Activated T-helper 1 cell treated with Interleukin-2 at 50 U/mL for 16 hours (primary cell): ENCODE data around the gene CHST13.

ENCODE experiments used
- DNase-seq: peaks from one replicate; pipeline ENCODE4 v3.0.0-alpha.2; 2020; ENCODE audit warnings: low read depth

The CHST13 gene, protein sequence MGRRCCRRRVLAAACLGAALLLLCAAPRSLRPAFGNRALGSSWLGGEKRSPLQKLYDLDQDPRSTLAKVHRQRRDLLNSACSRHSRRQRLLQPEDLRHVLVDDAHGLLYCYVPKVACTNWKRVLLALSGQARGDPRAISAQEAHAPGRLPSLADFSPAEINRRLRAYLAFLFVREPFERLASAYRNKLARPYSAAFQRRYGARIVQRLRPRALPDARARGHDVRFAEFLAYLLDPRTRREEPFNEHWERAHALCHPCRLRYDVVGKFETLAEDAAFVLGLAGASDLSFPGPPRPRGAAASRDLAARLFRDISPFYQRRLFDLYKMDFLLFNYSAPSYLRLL

DNA sequence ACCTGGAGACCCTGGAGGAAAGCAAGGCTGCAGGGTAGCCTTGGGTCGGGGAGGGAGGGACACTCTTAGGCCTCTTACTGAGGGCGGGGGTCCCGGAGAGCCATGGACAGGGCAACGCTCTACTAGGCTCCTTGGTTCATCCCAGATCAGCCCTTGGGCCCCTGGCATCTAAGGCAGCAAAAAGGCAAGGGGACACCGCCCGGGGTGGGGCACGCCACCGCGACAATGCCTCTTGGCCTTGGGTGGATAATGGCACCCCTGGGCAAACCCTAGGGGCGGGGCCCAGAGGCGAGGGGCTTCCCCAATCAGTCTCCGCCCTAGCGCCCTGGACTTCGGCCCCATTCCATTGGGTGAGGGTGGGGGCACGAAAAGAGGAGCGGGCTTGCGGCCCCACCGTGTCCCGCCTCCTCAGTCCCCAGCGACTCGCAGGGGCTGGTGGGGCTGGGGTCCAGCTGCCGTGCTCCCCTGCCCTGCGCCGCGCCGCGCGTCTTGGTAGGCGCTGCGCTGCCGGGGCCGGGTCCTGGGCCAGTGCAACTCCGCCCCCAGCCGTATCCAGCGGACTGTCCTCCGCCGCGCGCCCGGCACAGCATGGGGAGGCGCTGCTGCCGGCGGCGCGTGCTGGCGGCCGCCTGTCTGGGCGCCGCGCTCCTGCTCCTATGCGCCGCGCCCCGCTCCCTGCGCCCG lies at the start of gene CHST13:
CHST13 (plus strand) TSS at position 411 of the 684 bp plus-strand sequence; CDS start at position 589, 178 bp downstream.
- no peak for DNase-seq

DNA sequence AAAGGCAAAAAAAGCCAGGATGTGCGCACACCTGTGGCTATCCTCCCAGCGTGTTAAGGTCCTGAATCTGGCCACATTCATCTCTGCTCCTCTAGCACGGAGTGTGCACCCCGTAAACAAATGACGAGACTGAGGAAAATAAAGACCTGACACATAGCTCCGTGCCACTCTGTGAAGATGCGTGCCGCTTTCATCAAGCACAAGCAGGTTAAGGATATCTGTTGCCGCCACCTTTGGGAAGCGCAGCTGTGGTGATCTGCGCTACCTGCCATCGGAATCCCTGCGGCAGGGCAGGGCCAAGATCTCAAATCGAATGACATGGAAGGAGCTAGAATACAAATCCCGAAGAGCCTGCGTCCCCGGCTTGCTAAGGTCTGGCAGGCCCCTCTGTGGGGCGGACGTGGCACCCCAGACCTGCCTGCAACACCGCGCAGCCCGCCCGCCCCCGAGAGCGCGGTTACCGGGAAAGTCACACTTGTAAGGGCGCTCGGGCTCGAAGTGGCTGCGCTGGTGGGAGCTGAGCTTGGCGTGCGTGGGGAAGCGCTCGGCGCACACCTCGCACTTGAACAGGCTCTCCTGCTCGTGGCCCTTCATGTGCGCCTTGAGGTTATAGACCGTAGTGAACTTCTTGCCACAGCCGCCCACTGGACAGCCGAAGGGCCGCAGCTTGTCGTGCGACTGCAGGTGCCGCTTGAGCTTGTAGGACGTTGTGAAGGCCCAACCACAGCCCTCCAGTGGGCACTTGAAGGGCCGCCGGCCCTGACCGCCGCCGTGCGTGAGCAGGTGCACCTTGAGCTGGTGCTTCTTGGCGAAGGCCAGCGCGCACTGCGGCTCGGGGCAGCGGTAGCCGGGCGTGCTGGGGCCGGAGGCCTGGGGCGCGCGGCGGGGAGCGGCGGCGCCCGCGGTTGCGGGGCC lies 49.2 kb upstream of the CHST13 start:
- DNase-seq = peak; percentile 9

DNA sequence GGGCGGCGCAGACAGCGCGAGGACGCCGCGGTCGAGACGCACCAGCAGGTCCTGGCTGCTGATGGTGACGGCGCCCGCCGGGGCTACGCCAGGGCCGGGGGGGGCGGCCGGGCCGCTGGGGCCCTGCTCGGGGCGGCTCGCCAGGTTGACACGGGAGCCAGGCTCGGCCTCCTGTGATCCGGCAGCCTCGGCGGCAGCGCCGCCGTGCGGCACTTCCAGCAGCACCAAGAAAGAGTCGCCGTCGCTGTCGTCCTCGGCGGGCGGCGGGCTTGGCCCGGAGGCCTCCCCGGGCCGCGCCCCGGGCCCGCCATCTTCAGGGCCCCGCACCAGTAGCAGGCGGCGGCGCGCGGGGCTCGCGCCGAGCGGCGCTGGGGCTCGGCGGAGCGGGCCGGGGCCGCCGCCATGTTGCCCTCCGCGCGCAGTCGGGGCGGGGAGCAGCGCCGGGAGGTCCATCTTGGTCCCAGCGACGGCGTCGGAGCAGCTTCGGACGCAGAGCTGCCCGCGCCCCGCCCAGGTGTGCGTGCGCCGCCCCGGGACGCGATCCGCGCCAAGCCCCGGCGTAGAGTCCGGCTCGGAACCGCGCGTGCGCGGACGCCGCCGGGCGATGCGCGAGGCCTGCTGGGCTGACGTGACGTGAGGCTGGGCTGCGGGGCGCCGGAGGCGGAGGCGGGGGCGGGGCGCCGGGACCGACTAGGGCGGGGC lies 48.4 kb upstream of the CHST13 start, which contains the start of gene ZXDC:
ZXDC (minus strand) TSS at position 479 of the 702 bp plus-strand sequence; CDS start at position 453, 26 bp downstream.
- DNase-seq = peak; percentile 93

DNA sequence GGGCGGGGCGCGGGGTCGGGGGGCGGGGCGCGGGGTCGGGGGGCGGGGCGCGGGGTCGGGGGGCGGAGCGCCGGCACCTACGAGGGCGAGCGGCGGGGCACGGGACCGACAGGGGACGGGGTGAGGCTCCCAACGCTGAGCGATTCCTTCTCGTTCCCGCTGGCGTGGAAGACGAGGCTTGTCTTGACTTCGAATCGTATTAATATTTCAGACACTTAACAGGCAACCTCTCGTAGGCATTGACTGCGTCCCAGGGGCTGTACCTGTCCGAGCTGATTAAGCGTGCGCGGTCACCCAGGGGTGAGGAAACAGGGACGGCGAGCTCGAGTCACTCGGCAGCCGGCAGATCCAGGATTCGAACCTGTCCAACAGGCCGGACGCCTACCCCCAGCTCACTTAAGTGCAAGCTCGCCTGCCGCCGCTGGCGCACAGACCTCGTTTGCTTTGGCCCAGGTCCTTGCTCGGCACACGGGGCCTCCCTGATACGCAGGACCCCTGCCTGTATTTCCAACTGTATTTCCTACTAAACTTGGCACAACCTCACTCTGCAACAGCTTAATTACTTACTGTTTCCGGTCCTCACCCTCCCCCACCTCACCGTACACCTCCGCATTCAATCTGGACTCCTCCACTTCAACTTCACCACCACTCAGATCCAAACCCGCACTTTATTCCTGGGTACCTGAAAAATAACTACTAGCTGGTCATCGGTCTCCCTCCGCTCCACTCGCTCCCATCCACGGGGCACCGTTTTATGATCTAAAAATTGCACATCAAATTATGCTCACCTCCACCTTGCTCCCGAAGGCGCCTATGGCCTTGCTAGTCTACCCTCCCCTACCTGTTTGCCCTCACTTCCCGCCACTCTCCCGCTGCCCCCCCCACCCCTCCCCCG lies 47.5 kb upstream of the CHST13 start:
- no peak for DNase-seq

DNA sequence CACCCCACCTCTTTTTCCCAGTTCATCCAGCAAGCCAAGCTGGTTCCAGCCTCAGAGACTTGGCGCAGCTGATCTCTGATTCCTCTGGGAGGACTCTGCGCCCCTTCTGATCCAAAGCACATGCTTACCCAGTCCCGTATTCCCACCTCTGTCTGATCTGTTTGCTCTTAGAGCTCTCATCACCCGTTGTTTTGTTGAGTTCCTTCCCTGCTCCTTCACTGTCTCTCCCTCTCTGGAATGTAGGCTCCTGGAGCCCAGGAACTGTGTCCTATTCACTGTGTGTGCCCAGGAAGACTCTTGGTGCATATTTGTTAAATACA lies 46.9 kb upstream of the CHST13 start:
- no peak for DNase-seq

DNA sequence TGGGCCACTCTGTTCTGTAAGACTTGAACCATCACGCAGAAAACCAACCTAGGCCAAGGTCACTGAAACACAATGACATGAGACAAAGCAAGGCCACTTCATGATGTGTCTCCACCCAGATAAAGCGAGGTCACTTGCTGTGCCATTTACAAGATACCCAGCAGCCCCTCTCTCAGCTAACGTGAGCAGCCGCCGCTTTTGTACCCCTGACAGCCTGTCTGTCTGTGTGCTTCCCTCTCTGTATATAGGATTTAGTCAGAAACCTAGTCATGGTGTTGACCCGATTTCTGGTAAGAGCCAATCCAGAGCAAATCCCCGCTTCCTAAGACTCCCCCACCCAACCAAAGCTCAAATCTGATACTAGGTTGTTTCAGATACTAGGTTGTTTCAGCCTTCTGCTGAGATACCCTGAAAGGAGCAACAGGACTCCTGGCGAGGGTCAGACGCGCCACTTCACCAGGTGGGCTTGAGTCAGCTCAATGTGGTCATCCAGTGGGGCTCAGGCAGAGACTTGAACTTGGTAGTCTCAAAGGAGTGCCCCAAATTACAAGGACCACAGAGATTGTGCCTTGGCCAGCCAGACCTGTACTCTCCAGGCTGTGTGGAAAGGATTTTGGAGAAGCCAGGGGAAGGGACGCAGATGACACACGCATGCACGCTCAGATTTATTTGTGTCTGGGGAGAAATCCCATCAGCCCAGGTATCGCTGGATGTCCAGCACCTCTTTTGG lies 45.2 kb upstream of the CHST13 start:
- no peak for DNase-seq

DNA sequence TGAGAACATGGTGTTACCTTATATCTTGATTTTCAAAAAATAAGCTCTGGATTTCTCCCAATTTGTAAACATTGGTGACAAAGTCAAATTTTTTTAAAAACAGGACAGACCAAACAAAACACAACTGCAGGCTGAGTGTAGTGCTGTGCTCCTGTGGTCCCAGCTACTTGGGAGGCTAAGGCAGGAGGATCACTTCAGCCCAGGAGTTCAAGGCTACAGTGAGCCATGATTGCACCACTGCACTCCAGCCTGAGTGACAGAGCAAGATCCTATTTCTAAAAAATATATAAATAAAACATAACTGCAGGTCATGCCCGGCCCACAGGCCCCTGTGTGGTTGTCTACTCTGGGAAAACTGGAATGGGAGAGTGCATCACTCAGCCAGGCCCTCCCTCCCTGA lies 44.3 kb upstream of the CHST13 start:
- DNase-seq = no peak

DNA sequence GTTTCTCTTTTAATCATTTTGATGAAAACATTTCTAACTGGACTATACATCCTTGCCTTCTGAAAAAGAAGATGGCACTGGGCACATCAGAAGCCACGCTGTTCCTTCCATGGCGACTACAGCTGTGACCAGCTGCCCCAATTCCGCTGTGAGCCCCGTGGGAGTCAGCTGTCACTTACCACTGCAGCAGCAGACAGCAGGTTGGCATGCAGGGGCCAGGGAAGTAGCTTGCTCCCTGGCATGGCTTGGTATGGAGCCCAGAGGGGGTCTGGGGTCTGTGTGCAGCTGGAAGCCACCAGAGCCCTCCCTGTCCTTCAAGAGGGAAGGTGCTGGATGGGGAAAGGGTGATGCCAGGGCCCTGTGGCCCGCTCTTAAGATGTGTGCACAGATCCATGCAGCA lies 43.7 kb upstream of the CHST13 start:
- DNase-seq = no peak

DNA sequence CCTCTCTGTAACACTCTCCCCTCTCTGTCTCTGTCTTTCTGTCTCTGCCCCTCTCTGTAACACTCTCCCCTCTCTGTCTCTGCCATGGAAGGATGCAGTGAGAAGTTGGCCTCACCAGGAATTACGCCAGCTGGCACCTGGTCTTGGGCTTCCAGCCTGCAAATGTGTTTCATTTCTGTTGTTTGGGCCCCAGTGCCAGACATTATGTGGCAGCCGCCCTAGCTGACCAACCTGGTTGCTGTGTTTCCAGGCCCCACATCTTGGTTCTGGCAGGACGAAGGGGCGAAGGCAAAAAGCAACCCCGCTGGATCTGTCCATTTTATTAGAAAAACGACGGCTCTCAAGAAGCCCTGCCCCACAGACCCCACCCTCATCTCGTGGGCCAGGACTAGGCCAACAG lies 43.1 kb upstream of the CHST13 start:
- DNase-seq = no peak

DNA sequence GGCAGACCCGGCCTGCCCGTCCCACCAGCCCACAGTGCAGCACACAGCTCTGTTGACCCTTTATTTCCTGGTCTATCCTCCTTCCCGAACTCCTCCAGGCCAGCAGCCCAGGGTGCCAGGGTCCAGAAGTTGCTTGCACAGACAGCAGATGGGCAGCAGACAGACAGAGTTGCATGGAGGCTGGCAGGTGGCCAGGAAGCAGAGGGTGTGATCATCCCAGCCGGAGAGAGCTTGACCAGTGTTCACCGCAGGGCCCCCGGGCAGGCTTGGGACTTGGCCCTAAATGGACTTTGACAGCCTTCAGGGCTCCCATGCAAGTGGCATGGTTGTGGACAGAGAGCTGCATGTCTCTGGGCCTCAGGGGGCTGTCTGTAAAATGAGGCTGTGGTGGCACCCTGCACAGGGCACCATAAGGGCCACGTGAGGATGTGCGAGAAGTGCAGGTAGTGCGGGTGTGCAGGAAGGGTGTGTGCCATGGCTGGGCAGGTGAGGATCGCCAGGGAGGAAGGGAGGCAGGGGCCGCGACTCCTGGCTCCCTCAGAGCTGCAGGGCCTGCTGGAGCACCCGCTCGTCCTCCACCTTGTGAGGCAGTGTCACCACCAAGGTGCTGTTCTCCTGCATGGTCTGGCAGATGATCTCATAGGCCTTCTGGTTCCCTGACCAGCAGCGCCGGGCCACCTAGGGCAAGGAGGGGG lies 42.0 kb upstream of the CHST13 start:
- no peak for DNase-seq

DNA sequence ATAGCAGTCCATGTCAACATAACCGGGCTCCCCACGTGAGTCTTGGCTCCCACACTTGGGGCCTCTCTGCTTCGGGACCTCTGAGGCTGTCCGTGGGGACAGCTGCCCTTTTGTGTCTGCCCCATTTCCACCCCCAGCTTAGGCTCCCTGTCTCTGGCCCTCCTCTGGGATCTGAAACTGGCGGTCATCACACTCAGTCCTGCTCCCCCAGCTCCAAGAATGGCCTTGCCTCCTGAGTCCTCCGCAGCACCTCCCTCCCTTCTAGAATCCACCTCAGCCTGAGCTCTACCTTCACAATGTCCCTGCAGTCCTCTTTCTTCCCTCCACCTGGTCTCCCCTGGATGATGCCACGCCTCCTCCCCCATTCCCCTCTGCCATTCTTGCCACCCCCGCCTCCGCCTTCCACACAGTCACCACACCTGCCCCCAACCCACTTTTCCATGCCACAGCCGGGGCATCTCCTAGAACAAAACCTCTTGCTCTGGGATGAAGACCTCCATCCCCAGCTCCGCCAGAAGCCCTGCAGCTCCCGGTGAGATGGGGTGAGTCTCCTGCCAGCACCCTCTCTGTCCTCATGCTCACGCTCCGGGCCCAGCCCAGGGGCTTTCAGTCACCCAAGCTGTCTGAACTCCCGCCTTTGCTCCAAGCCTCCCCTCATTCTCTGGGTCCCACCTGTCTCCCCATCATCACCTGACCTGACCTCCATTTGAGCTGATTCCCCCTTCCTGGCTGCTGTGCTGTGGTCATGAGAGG lies 41.3 kb upstream of the CHST13 start:
- no peak for DNase-seq

DNA sequence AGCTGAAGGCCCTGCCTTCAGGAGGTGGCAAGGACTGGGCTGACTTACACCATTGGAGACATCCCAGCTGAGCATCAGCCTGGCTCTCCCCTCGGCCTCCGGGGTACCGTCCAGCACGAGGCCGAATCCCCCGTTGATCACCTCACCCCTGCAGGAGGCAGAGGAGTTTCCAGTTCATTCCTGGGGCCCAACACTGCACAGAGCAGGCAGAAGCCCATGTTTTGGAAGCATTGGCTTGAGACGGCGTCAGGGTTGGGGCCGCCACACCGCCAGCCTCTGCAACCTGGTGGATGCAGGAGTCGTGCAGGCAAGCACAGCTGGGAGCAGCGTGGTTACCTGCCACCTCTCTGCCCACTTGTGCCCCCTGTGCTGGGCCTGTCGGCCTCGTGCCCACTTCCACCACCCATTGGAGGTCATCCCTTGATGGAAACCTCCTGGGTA lies 40.6 kb upstream of the CHST13 start:
- DNase-seq = no peak

DNA sequence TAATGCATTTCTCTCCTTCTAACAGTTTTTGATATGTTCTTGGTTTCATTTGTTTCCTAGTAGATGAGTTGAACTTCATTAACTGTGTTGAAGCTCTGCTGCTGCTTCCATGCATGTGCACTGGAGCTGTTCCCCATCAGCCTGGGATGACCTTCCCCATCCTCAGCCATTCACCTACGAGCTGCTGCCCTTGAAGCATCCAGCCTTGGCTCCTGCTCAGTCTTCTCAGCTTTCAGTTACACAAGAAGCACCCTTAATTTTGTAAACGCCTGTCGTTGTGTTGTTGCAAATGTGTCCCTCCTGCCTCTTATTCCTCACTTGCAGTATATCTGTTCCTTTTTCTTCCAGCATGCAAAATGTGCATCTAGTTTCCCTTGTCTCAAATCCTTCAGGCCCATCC lies 39.8 kb upstream of the CHST13 start:
- no peak for DNase-seq

DNA sequence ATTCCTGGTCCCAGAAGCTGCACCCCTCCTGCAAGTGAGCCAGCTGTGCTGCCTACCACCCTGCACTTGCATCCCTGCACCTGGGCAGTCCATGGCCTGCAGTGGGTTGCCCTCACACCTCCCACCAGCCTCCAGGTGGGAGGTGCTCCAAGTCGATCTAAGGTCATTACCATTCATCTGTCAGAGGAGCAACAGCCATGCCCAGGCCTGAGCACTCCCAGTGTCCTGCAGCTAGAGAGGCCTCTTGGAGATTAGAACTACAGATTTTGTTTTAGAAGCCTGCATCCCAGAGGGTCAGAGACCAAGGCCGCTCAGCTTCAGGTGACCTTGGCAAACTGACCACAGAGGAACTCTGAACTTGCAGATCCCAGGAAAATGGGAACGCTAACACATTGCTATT lies 39.3 kb upstream of the CHST13 start:
- no peak for DNase-seq

DNA sequence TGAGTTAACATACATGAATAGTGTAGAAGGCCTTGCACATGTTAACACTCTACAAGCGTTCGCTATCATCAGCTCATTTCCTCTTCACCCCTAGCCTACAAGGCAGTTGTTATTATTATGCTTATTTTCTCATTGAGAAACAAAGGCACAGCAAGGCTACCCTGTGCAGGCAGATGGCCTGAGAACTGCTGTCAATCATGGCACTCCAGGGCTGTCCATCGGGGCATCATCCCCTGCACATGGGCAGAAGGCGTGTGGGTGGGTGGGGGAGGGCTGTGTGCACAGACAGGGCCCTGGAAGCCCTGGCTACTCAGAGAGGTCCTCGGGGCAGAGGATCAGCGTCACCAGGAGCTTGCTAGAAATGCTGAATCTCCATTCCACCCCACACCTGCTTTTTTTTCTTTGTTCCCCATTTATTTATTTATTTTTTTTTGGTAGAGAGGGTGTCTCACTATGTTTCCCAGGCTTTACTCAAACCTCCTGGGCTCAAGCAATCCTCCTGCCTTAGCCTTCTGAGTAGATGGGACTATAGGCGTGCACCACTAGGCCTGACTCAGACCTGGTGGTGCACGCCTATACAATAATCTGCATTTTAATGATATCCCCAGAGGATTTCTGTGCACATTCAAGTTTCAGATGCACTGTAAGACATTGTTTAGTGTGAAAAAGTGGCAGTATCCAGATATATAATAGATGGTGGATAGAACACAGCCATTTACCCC lies 38.6 kb upstream of the CHST13 start:
- no peak for DNase-seq

DNA sequence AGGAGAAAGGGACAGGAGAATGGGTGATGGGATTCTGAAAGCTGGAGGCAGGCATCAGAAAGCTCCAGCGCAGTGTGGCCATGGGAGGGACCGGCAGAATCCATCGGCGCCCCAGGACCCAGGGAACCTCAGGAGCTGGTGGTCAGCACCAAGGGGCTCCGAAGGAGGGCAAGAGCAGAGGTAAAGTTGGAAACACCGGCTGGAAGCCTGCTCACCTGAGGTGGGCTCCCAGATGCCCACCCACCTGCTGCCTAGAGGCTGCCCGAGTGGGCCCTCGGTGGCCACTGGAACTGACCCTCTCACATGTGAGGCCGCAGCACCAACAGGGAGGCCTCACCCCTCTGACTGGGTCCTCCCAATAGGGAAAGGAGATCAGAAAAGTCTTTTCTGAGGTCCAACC lies 38.0 kb upstream of the CHST13 start:
- DNase-seq = no peak

DNA sequence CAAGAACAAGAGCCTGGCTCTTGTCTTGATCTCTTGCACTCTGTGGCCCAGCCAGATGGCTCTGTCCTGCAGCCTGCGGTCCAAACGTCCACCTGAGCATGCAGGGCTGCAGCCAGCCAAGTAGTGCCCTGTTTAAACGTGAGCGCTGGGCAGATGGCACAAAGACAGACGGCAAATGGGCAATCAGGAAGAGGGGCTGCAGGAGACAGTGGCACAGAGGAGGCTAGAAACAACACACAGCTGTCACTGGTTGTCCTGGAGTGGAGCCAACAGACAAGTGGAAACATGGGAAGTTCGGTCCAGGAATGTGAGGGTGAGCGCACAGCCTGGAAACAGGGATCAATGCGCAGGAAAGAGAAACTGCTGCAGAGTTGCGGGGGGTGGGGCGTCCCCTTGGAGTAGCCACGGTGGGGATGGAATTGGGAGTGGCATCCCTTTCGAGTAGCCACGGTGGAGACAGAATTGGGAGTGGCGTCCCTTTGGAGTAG lies 37.6 kb upstream of the CHST13 start:
- DNase-seq = no peak

DNA sequence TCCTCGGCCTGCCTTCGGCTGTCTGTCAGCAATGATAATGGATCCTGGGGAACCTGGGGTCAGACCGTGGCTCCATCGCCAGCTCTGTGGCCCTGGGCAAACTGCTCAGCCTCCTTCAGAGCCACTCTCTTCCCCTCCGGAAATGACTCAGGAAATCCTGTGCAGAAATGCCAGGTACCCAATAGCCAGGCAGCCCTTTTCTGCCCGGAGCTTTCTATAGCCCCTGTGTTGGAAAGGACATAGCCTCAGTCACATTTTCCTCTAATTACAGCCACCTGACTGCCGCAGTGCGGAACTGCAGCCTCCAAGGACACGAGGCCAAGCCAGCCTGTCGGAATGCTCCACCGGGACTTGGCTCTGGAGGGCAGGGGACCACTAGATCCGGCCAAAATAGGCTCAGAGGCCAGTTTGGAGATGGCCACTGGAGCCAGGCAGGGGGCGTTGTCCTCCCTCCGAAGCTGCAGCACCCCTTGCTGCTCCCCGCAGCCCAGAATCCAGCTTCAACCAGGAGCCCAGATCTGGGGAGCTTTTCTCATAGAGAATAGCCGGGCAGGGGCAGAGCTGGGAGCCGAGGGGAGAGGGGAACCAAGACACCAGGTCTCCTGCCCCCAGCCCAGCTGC lies 36.7 kb upstream of the CHST13 start:
- no peak for DNase-seq
